Measurements from ENCODE around the gene CCR4. TPM values are rescaled to one million over a fixed set of nuclear protein-coding genes. Genes with fewer than 3 reads are reported as not detected.
"Not testable (repeated sequence)": the region's sequence is repeated elsewhere in the genome, so short reads cannot be mapped to it uniquely, and the experiment has no call there.

The CCR4 gene
- not detected in 2 replicates for total RNA-seq

GRCh38 chr3:32951410-32951811 lies at the start of gene CCR4:
Gene CCR4, plus strand, starts transcription at chr3:32951644. Its CDS starts 1,779 bp downstream, at chr3:32953423.
- DNase-seq (ENCODE audit: low read depth) = no peak
- TF ChIP-seq CTCF (conservative IDR thresholded peaks at IDR 0.05; ENCODE audit: low read depth, low read length) = no peak
- no peak within 1 kb of the TSS for H3K4me3 ChIP-seq (ENCODE audit: low read depth, low read length)

GRCh38 chr3:32902887-32903371 lies 48.5 kb upstream of the CCR4 start:
- peak overlapping the region; percentile 38 for H3K4me3 ChIP-seq (ENCODE audit: low read depth, low read length)
- not testable (repeated sequence) for DNase-seq (ENCODE audit: low read depth)
- peak; percentile 45 for TF ChIP-seq CTCF (conservative IDR thresholded peaks at IDR 0.05; ENCODE audit: low read depth, low read length)

GRCh38 chr3:32903953-32904352 lies 47.5 kb upstream of the CCR4 start:
- no peak overlapping the region for H3K4me3 ChIP-seq (ENCODE audit: low read depth, low read length)
- no peak for DNase-seq (ENCODE audit: low read depth)
- TF ChIP-seq CTCF (conservative IDR thresholded peaks at IDR 0.05; ENCODE audit: low read depth, low read length) = no peak

DNA sequence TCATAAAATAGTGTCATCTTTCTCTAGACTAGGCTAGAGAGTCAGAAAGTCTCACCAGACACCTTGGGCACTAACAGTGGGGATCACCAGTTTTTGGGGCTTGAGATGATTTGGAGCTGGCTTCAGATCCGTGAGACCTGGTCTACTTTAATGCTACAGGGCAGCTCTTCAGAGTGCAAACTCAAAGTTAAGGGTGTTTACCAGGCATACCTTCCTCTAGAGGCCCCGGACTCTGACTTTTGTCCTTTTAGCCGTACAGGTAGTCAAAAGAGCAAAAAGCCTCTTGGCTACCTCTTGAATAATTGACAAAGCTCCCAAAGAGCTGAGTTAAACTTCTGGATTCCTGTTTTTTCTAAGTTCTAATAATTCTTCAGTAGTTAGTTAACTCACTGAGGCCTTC lies 41.4 kb upstream of the CCR4 start:
- H3K4me3 ChIP-seq (ENCODE audit: low read depth, low read length) = no peak overlapping the region
- no peak for DNase-seq (ENCODE audit: low read depth)
- TF ChIP-seq CTCF (conservative IDR thresholded peaks at IDR 0.05; ENCODE audit: low read depth, low read length) = no peak

- TF ChIP-seq CTCF (conservative IDR thresholded peaks at IDR 0.05; ENCODE audit: low read depth, low read length) = no peak
- DNase-seq (ENCODE audit: low read depth) = no peak
- no peak overlapping the region for H3K4me3 ChIP-seq (ENCODE audit: low read depth, low read length)
These were observed 40.5 kb upstream of the CCR4 start for GRCh38 chr3:32910954-32911353.

DNA sequence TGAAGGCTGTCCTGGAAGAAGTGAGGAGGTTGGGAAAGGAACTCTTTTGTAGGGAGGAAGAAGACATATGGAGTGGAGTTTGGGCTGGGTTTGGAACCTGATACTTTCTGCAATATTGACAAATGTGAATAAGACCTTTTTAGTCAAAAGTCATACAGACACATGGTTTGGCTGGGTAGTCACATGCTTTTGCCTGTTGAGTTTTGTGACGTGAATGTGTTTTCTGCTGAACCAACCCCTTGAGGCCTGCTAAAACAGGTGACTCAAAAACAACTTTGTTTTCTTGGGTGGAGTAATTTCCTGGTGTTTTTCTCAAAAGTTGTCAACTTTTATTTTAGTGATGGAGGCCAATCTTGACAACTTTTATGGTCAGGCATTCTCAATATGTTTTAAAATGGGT lies 39.4 kb upstream of the CCR4 start:
- DNase-seq (ENCODE audit: low read depth) = no peak
- no peak for TF ChIP-seq CTCF (conservative IDR thresholded peaks at IDR 0.05; ENCODE audit: low read depth, low read length)
- no peak overlapping the region for H3K4me3 ChIP-seq (ENCODE audit: low read depth, low read length)

- DNase-seq (ENCODE audit: low read depth) = no peak
- H3K4me3 ChIP-seq (ENCODE audit: low read depth, low read length) = no peak overlapping the region
- no peak for TF ChIP-seq CTCF (conservative IDR thresholded peaks at IDR 0.05; ENCODE audit: low read depth, low read length)
These were observed 37.5 kb upstream of the CCR4 start for GRCh38 chr3:32913790-32914446.
